HEK293T (cell line): ENCODE results near the gene GNLY.

Experiments
- CTCF ChIA-PET: fragments of 350-600 bp; formaldehyde crosslinking; extraction: SDS; loops from one replicate; lab custom pipeline; 2021; ENCODE audit warnings: antibody characterized with exemption, inconsistent platforms; lab: Yijun Ruan, JAX
- POLR2A ChIA-PET: fragments of 350-600 bp; formaldehyde crosslinking; extraction: SDS; loops from one replicate; lab custom pipeline; 2020; ENCODE audit warnings: antibody characterized with exemption, inconsistent platforms; lab: Yijun Ruan, JAX
- DNase-seq: peaks from one replicate; pipeline ENCODE4 v3.0.0; 2012; ENCODE audit warnings: mixed read lengths; ENCODE audit errors: extremely low spot score
- ARNT ChIP-seq: fragments of 450-650 bp; IDR thresholded peaks from 2 replicates; pipeline ENCODE4 v1.6.1; 2017; ENCODE audit warnings: mild to moderate bottlenecking
- BHLHE40 ChIP-seq: fragments of 450-650 bp; IDR thresholded peaks from 2 replicates; pipeline ENCODE4 v1.6.1; 2016; ENCODE audit warnings: mild to moderate bottlenecking, moderate library complexity, borderline replicate concordance
- CTBP1 ChIP-seq: fragments of 450-650 bp; IDR thresholded peaks from 2 replicates; pipeline ENCODE4 v1.6.1; 2016; ENCODE audit warnings: borderline replicate concordance
- ELF4 ChIP-seq: fragments of 450-650 bp; IDR thresholded peaks from 2 replicates; pipeline ENCODE4 v1.6.1; 2017; ENCODE audit warnings: antibody characterized with exemption
- FOXA1 ChIP-seq: fragments of 450-650 bp; IDR thresholded peaks from 2 replicates; pipeline ENCODE4 v1.6.1; 2016; ENCODE audit warnings: mild to moderate bottlenecking
- FOXK2 ChIP-seq: fragments of 450-650 bp; IDR thresholded peaks from 2 replicates; pipeline ENCODE4 v1.6.1; 2016; ENCODE audit warnings: mild to moderate bottlenecking
- FOXM1 ChIP-seq: fragments of 450-650 bp; IDR thresholded peaks from 2 replicates; pipeline ENCODE4 v1.6.1; 2017; ENCODE audit warnings: mild to moderate bottlenecking, borderline replicate concordance
- HDGF ChIP-seq: fragments of 450-650 bp; IDR thresholded peaks from 2 replicates; pipeline ENCODE4 v1.6.1; 2017; ENCODE audit warnings: antibody characterized with exemption, borderline replicate concordance
- L3MBTL2 ChIP-seq: fragments of 450-650 bp; conservative IDR thresholded peaks from 2 replicates; pipeline ENCODE4 v1.6.1; 2016; ENCODE audit warnings: mild to moderate bottlenecking
- LEF1 ChIP-seq: fragments of 450-650 bp; IDR thresholded peaks from 2 replicates; pipeline ENCODE4 v1.6.1; 2017; ENCODE audit warnings: mild to moderate bottlenecking, borderline replicate concordance
- NFRKB ChIP-seq: fragments of 450-650 bp; IDR thresholded peaks from 2 replicates; pipeline ENCODE4 v1.6.1; 2016; ENCODE audit warnings: mild to moderate bottlenecking, moderate library complexity
- PKNOX1 ChIP-seq: fragments of 450-650 bp; IDR thresholded peaks from 2 replicates; pipeline ENCODE4 v1.6.1; 2016
- SP1 ChIP-seq: fragments of 450-650 bp; IDR thresholded peaks from 2 replicates; pipeline ENCODE4 v1.6.1; 2017
- SUZ12 ChIP-seq: fragments of 450-650 bp; IDR thresholded peaks from 2 replicates; pipeline ENCODE4 v1.6.1; 2016; ENCODE audit warnings: mild to moderate bottlenecking
- TARDBP ChIP-seq: fragments of 450-650 bp; IDR thresholded peaks from 2 replicates; pipeline ENCODE4 v1.6.1; 2016
- ZNF384 ChIP-seq: fragments of 450-650 bp; IDR thresholded peaks from 2 replicates; pipeline ENCODE4 v1.6.1; 2016

GNLY gene

GRCh38 chr2:85662899-85663593, 31.1 kb upstream of the GNLY start:
- ChIA-PET POLR2A (no interaction called here), CTCF (no interaction called here)
- TF ChIP-seq BHLHE40 (no peak), SUZ12 (no peak), ARNT (no peak), LEF1 (no peak)
- DNase-seq, result no peak

- POLR2A ChIA-PET, result no interaction called here
- TF ChIP-seq SP1 (no peak), ARNT (no peak), L3MBTL2 (no peak), LEF1 (no peak), FOXM1 (no peak), FOXA1 (no peak), SUZ12 (no peak), NFRKB (no peak), HDGF (no peak), PKNOX1 (no peak), ZNF384 (no peak), ELF4 (no peak), BHLHE40 (no peak), CTBP1 (no peak), FOXK2 (no peak), TARDBP (no peak)
- CTCF ChIA-PET, result no interaction called here
- DNase-seq, result no peak
Measured at GRCh38 chr2:85663594-85664565, 30.3 kb upstream of the GNLY start.

- POLR2A ChIA-PET, result no interaction called here
Measured at GRCh38 chr2:85665264-85665937, 28.8 kb upstream of the GNLY start.

GRCh38 chr2:85666016-85666415, 28.1 kb upstream of the GNLY start:
- CTCF ChIA-PET, result no interaction called here
- no peak for DNase-seq
- TF ChIP-seq L3MBTL2, result no peak
- no peak for TF ChIP-seq CTBP1
- no peak for TF ChIP-seq ZNF384
- TF ChIP-seq HDGF, result no peak
- no peak for TF ChIP-seq ARNT
- TF ChIP-seq SUZ12, result no peak
- TF ChIP-seq FOXM1, result no peak
- TF ChIP-seq BHLHE40, result no peak
- TF ChIP-seq ELF4, result no peak
- no peak for TF ChIP-seq FOXK2
- TF ChIP-seq TARDBP, result no peak
- TF ChIP-seq SP1, result no peak
- POLR2A ChIA-PET, result no interaction called here

More at GRCh38 chr2:85665264-85665937, 28.8 kb upstream of the GNLY start:
- DNase-seq, result no peak
- CTCF ChIA-PET, result no interaction called here
- TF ChIP-seq ZNF384 (no peak), SP1 (no peak), SUZ12 (no peak), PKNOX1 (no peak), FOXA1 (no peak), BHLHE40 (no peak)

GRCh38 chr2:85666435-85667316, 27.5 kb upstream of the GNLY start:
- CTCF ChIA-PET, result no interaction called here
- no peak for DNase-seq
- TF ChIP-seq SUZ12 (no peak), ARNT (no peak), CTBP1 (no peak), ELF4 (no peak), FOXM1 (no peak), PKNOX1 (no peak), SP1 (no peak), FOXA1 (no peak), BHLHE40 (no peak), LEF1 (no peak), L3MBTL2 (no peak), TARDBP (no peak), ZNF384 (no peak), HDGF (no peak), NFRKB (no peak), FOXK2 (no peak)
- POLR2A ChIA-PET, result no interaction called here
